Jurkat, Clone E6-1 (cell line): ENCODE results near the gene MTARC1.

Source experiments
- DNase-seq: peaks from one replicate; pipeline ENCODE4 v3.0.0-alpha.2; 2011; ENCODE audit warnings: low read depth, low spot score
- H3K4me3 ChIP-seq: 2 replicates; pipeline ENCODE4 v1.5.1; 2011; ENCODE audit warnings: mild to moderate bottlenecking, low read length, control low read depth, moderate library complexity

MTARC1 gene

GRCh38 chr1:220798338-220798737 lies 11.6 kb downstream of the MTARC1 start:
- DNase-seq: no peak
- H3K4me3 ChIP-seq: no peak overlapping the region

- DNase-seq: no peak
- H3K4me3 ChIP-seq: no peak overlapping the region
Observed at GRCh38 chr1:220800262-220800661, 13.5 kb downstream of the MTARC1 start.

- no peak overlapping the region for H3K4me3 ChIP-seq
- DNase-seq: peak; percentile 17
Observed at GRCh38 chr1:220803401-220804201, 16.9 kb downstream of the MTARC1 start.

GRCh38 chr1:220804202-220804586 lies 17.5 kb downstream of the MTARC1 start:
- no peak overlapping the region for H3K4me3 ChIP-seq
- DNase-seq: no peak

- DNase-seq: no peak
Observed at GRCh38 chr1:220806408-220806807, 19.7 kb downstream of the MTARC1 start.

GRCh38 chr1:220807726-220808125 lies 21.0 kb downstream of the MTARC1 start:
- no peak for DNase-seq
- H3K4me3 ChIP-seq: no peak overlapping the region

More at GRCh38 chr1:220806408-220806807, 19.7 kb downstream of the MTARC1 start:
- no peak overlapping the region for H3K4me3 ChIP-seq

GRCh38 chr1:220808345-220809186 lies 21.9 kb downstream of the MTARC1 start:
- no peak for DNase-seq
- H3K4me3 ChIP-seq: no peak overlapping the region

GRCh38 chr1:220809187-220809550 lies 22.5 kb downstream of the MTARC1 start:
- no peak overlapping the region for H3K4me3 ChIP-seq
- DNase-seq: no peak

GRCh38 chr1:220809704-220810103 lies 23.0 kb downstream of the MTARC1 start:
- no peak overlapping the region for H3K4me3 ChIP-seq
- no peak for DNase-seq

GRCh38 chr1:220810179-220810653 lies 23.5 kb downstream of the MTARC1 start:
- peak; percentile 71 for DNase-seq
- H3K4me3 ChIP-seq: peak overlapping the region; percentile 37

GRCh38 chr1:220810963-220811362 lies 24.2 kb downstream of the MTARC1 start:
- no peak overlapping the region for H3K4me3 ChIP-seq
- DNase-seq: no peak

- DNase-seq: no peak
Observed at GRCh38 chr1:220811695-220812094, 25.0 kb downstream of the MTARC1 start.

GRCh38 chr1:220812308-220812707 lies 25.6 kb downstream of the MTARC1 start:
- no peak overlapping the region for H3K4me3 ChIP-seq
- no peak for DNase-seq

More at GRCh38 chr1:220811695-220812094, 25.0 kb downstream of the MTARC1 start:
- H3K4me3 ChIP-seq: no peak overlapping the region

GRCh38 chr1:220813013-220813412 lies 26.3 kb downstream of the MTARC1 start:
- no peak overlapping the region for H3K4me3 ChIP-seq
- no peak for DNase-seq

GRCh38 chr1:220815409-220815808 lies 28.7 kb downstream of the MTARC1 start:
- no peak for DNase-seq
- no peak overlapping the region for H3K4me3 ChIP-seq

- DNase-seq: no peak
Observed at GRCh38 chr1:220817907-220818306, 31.2 kb downstream of the MTARC1 start.

GRCh38 chr1:220818421-220819173 lies 31.9 kb downstream of the MTARC1 start:
- no peak for DNase-seq
- H3K4me3 ChIP-seq: no peak overlapping the region

More at GRCh38 chr1:220817907-220818306, 31.2 kb downstream of the MTARC1 start:
- H3K4me3 ChIP-seq: no peak overlapping the region

GRCh38 chr1:220819467-220820026 lies 32.8 kb downstream of the MTARC1 start:
- DNase-seq: no peak
- no peak overlapping the region for H3K4me3 ChIP-seq
